Stimulated activated CD8-positive, alpha-beta memory T cell treated with anti-CD3 and anti-CD28 coated beads, Interleukin-7, amount 100 ng/mL, for 4 hours (primary cell): ENCODE measurements around the gene NUAK1.
"Not testable (repeated sequence)": the region's sequence is repeated elsewhere in the genome, so short reads cannot be mapped to it uniquely, and the experiment has no call there.

Source experiments
- DNase-seq, 2 donors: peaks; one replicate each; pipeline ENCODE4 v3.0.0-alpha.2; 2020; ENCODE audit warnings: low read depth in 2 of 2

The NUAK1 gene

DNA sequence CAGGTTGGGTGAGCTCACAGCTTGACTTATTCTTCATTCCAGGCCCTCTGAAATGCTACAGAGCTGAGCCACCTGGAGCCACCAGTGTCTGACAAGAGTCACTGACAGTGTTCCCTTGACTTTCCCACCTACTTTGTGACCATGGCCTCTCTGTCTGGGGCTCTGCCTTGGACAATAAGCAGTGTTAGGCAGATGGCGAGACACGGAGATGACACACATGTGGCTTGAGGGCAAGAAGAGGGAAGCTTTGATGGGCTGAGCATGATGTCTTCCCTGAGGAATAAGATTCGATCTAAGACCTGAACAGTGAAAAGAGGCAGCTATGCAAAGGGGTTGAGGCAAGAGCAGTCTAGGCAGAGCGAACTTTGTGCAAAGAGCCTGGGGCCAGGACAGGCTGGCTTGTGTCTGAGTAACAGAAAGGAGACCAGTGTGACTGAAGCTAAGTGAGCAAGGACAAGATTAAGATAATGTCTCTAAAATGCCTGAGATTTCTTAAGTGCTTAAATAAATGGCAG, 105.5 kb downstream of the NUAK1 start:
- no peak for DNase-seq

DNA sequence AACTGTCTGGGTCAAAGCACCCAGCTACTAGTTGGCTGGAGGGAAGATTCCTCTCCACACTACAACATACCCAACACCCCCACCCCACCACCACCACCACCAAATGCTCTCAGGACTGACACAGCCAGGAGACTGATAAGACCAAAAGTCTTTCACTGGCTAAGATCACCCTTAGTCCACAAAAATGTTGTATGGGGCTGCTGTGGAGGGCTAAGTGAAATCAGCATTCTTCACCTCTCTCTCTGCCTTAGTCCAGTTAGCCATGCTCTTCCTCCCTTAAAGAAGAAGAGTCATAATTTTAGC, 106.2 kb downstream of the NUAK1 start:
- DNase-seq, result no peak

DNA sequence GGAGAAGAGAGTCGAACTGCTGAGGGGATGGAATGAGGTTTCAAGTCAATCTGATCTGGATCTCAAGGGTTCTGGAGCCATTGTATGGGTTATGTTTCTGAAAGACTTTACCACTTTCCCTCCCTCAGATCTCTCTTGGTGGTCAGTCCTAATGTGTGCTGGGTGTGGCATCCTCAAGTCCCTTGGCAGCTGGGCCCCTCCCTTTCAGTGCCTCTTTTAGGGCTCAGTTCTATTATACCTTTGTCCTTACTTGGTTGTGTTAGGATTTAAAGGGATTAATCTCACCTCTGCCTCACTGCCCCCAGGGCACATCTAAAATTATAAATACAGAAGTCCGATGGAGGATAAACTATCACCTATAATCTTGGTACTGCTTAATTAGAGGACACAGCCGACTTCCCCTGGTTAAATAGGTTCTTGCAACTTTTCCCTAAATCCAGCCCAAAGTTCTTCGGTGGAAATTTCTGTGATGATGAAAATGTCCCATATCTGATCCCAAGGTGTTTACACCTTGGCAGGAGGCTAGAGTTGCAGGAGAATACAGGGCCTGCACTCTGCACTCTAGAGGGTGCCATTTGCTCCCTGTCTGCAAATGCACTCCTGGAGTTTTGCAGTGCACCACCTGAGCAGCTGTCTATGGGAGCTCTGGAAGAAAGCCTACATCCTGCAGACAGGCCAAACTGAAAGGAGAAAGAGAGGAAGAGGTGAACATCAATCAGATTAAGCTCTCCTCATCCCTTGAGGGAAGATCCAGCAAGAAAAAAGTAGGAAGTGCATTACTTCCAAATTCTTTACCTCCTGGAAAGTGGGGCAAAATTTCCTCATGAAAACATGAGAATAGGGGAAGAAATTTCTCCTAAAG, 106.8 kb downstream of the NUAK1 start:
- DNase-seq, result no peak

DNA sequence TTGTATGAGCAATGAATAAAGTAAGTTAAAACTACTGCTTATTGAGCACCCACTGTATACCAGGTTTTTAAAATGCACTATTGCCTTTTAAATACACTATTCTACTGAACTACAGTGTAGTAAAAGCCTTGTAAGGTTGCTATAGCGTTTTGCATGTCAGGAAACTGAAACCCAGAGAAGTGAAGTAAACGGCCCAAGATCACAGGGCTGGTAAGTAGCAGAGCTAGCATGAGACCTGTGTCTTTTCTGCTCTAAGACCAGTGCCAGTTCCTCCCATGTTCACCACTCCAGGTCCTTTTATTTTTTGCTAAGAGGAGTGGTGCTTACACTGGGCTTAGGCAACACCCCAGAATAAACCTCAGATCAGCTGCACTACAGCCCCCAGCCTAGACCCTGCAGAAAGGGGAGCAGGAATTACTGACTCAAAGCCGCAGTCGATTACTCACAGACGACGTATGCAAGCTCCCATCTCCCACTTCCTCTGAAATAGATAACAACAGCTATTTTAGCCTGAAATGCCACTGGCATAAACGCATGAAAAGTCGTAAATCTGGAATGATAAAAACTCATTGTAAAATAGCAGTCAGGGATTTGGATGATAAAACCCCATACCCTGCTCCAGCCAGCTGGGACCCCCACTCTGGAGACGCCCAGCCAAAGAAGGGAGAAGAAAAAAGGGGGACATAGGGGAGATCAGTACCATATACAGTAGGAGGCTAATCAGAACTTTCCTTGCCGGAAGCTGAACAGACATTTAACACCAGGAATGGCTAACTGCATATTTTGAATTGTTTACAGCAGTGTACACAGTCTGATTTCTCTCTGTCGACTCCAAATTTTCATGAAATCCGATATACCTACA, 108.3 kb downstream of the NUAK1 start:
- no peak for DNase-seq

DNA sequence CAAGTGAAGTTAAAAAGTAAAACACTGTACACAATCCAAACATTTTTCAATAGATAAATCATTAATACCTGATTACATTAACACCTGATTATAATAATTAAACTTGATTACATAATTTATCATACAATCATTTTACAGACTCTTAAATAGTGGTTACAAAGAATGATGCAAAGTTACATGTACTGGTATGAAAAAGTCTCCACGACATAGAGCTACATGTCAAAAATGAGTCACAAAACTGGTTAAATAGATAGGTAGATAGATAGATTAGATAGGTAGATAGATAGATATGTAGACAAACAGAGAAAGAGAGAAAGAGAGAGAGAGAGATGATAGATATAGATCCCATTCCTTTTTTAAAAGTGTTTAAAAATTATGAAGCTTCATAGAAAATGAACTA, 109.2 kb downstream of the NUAK1 start:
- no peak for DNase-seq

DNA sequence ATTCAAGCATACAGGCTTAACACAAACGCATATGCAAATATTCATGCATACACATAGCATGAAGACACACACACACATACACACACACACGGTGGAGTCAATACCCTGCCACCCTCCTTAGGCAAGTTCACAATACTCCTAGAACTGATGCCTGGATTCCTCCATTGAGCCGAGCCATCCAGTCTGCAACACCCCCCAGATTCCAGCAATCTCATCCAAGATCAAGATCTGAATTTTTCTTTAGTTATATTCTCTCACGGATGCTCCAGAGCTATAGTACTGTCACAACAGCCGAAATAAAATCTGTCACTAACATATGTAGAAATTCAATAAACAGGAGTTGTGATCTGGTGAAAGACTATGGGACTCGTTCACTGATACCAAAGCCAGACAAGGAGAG, 110.8 kb downstream of the NUAK1 start:
- DNase-seq, result no peak

DNA sequence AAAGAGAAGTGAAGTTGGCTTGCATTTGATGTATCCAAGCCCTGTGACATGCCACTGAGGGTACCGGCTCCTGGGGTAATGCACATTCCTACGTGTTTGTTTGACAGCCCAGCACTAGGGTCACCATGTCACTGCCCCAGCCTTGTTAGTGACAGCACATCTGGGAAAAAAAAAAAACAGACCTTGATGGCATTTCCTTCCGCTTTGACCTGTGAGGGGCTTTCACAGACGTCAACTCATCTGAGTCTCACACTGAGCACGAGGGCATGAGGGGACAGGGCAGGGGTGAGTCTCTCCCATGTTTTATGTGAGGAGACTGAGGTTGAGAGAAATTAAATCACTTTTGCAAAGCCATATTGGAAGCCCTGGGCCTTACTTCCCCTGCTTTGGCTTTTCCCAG, 111.5 kb downstream of the NUAK1 start:
- no peak for DNase-seq

DNA sequence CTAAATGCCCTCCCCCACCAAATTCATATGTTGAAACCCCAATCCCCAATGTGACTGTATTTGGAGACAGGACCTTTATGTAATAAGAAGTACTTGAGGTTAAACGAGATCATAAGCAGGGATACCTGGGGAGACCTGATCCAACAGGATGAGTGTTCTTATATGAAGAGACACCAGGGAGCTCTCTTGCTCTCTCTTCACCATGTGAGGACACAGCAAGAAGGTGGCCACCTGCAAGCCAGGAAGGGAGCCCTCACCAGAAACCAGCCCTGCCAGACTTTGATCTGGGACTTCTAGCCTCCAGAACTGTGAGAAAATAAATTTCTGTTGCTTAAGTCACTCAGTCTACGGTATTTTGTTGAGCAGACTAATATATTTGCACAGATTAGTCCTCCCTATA, 113.6 kb downstream of the NUAK1 start:
- no peak for DNase-seq

DNA sequence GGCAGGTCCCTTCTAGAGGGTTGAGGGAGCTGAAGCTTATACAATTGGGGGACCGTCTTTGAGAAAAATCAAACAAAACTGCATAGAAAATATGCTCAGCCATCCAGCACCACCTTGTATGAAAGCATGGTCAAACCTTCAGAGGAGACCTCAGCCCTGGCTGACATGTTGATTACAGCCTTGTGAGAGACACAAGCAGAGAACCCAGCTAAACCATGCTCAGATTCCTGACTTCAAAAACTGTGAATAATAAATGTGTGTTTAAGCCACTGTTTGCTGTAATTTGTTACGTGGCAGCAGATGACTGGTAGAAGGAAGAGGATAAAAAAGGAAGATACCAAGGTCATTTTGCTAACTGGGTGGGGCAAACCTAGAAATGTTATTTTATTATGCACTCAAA, 115.7 kb downstream of the NUAK1 start:
- DNase-seq, result no peak

DNA sequence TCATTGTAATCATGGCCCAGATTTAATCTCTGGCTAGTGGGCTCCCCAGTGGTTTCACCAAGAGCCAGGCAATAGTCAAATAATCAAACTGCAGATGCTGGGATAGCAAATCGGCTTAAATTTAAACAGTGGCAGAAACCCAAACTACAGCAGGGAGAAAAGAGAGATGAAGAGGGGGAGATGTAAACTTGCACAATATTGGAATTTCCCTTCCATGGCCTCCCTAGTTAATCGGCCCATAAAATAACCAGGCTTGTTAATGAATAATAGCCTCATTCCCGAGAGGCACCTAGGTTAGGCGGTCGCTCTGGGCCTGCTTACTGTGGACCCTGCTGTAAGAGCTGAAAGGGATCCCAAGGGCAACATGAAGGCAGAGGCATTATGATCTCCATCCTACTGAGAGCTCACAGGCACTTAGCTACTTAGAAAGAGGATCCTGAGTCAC, 116.2 kb downstream of the NUAK1 start:
- no peak for DNase-seq

DNA sequence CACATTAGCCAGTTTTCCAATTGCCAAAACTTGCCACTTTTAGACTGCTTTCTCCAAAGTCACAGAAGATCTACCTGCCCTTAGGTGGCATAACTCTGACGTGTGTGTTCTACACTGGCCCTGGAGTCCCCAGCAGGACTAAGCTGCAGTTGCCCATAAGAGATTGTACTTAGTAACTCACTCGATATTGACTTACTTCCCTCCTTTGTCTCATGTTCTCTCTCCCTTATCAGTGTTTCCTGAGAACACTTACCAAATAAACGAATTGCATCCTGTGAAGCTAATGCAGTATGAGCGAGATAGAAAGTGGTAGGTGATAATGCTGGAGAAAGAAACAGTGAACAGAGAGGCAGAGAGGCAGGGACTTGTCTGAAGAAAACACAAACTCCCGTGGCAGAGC, 117.2 kb downstream of the NUAK1 start:
- DNase-seq, result no peak

DNA sequence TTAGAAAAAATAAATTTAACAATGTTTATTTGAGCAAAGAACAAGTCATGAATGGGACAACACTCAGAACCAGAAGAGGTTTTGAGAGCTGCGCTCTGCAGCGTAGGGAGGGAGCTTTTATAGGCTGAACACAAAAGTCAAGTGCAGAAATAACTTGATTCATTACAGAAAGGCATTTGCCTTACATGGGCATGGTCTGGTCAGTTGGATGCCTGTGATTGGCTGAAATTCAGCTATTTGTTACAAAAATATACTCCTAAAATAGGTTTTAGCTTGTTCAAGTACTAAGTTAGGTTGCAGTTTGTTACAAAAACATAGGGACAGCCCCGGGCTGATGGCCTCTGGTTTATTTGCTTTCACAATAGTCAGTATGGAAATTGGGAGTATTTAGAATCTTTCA, 118.0 kb downstream of the NUAK1 start:
- DNase-seq, result no peak

DNA sequence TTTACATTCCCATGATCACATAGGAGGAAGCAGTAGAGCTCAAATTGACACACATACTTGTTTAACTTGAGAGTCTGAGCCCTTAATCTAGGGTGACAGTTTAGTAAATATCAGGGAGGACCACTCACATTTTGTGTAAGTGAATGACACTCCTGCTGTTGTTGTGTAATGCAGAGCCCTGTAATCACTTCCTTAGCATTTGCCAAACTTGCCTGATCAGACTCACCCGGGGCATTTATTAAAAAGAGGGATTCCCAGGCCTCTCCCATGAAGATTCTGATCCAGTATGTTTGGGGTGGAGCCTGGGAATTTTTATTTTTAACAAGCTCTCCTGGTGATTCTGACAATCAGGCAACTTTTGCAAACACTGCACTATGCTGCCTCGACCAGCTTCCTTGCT, 119.6 kb downstream of the NUAK1 start:
- DNase-seq, result no peak

DNA sequence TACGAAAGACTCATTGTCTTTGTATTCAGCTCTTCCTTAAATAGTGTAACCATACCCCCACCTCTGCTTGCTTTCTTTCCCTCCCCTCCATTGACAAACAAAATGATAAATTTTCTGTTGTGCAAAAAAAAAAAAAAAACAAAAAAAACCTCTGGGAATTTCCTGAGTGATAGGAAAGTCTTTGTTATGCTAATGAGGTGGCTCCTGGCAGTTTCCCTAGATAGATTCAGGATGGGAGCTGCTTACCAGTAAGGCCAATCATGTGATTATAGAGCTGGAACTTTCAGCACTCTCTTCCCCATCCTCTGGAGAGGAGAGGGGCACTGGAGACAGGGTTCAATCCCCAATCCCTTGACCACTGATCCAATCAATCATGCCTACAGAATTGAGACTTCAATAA, 120.5 kb downstream of the NUAK1 start:
- DNase-seq, result no peak

DNA sequence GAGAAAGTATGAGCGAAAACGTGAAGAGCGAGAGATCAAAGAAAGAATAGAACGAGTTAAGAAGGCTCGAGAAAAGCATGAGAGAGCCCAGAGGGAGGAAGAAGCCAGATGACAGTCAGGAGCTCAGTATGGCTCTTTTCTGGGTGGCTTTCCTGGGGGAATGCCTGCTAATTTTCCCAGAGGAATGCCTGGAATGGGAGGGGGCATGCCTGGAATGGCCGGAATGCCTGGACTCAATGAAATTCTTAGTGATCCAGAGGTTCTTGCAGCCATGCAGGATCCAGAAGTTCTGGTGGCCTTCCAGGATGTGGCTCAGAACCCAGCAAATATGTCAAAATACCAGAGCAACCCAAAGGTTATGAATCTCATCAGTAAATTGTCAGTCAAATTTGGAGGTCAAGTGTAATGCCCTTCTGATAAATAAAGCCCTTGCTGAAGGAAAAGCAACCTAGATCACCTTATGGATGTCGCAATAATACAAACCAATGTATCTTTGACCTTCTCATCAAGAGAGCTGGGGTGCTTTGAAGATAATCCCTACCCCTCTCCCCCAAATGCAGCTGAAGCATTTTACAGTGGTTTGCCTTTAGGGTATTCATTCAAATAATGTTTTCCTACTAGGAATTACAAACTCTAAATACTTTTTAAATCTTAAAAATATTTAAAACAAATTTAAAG, 122.0 kb downstream of the NUAK1 start:
- DNase-seq, result not testable (repeated sequence)

DNA sequence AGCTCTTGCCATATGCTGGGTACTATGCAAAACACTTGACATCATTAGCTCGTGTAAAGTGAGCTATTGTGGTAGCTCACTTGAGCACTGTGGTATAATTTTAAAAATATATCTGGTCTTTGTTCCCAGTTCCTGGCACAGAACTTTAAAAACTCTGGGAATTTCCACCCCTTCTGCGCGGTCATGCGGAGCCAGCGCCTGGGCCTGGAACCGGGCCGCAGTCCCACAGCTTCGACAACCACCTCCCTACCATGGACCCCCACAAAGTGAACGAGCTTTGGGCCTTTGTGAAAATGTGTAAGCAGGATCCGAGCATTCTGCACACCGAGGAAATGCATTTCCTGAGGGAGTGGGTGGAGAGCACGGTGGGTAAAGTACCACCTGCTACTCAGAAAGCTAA, 123.1 kb downstream of the NUAK1 start:
- DNase-seq, result no peak

DNA sequence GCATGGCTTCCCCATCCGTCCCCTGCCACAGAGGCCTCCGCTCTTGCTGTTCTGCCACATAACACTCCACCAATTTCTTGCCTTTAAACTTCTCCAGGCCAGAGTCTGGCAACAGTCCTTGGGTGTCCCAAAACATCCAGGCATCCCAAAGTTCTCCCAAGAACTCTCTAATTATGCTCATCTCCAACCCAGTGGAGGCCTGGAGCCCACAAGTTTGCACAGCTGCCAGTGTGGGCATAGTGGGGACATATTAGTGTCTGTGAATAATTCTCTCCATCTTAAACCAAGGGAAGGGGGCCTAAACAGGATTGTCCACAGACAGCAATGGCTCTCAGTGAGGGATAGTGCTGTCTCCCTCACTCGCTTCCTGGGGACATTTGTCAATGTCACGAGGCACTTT, 124.8 kb downstream of the NUAK1 start:
- no peak for DNase-seq
